GM19099 (cell line): ENCODE data around the gene SDC3.

Experiments used
- POLR2A ChIP-seq: IDR thresholded peaks from 3 replicates; pipeline ENCODE4 v1.6.1; 2011; ENCODE audit warnings: low read depth; ENCODE audit not compliant: insufficient read length; ENCODE audit errors: extremely low read depth

SDC3 gene

GRCh38 chr1:30930631-30931173 lies 22.1 kb upstream of the SDC3 start:
- TF ChIP-seq POLR2A = no peak

GRCh38 chr1:30929944-30930525 lies 21.5 kb upstream of the SDC3 start:
- no peak for TF ChIP-seq POLR2A

- no peak for TF ChIP-seq POLR2A
Measured at GRCh38 chr1:30929135-30929889, 20.8 kb upstream of the SDC3 start.

- TF ChIP-seq POLR2A = no peak
Measured at GRCh38 chr1:30928789-30929134, 20.2 kb upstream of the SDC3 start.

- TF ChIP-seq POLR2A = no peak
Measured at GRCh38 chr1:30928171-30928570, 19.6 kb upstream of the SDC3 start.

GRCh38 chr1:30927448-30927847 lies 18.9 kb upstream of the SDC3 start:
- TF ChIP-seq POLR2A = no peak

- TF ChIP-seq POLR2A = no peak
Measured at GRCh38 chr1:30923597-30923996, 15.0 kb upstream of the SDC3 start.

DNA sequence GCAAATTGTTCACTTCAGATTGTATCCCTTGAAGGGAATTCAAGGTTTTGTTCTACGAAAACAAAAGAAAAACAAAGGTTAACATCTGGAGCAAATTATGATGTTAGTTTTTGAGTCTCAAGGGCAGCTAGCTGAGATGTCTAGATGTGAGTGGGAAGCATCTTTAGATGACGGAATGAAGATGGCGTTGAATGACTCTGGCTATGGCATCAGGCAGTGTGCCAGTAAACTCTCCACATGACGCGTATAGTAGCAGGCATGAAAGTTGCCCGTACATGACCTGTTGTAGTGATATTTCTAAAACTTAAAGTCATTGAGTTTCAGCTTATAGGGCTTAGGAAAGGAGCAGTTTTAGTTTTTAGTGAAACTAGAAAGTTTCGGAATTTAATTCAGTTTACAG lies 12.3 kb upstream of the SDC3 start:
- no peak for TF ChIP-seq POLR2A

DNA sequence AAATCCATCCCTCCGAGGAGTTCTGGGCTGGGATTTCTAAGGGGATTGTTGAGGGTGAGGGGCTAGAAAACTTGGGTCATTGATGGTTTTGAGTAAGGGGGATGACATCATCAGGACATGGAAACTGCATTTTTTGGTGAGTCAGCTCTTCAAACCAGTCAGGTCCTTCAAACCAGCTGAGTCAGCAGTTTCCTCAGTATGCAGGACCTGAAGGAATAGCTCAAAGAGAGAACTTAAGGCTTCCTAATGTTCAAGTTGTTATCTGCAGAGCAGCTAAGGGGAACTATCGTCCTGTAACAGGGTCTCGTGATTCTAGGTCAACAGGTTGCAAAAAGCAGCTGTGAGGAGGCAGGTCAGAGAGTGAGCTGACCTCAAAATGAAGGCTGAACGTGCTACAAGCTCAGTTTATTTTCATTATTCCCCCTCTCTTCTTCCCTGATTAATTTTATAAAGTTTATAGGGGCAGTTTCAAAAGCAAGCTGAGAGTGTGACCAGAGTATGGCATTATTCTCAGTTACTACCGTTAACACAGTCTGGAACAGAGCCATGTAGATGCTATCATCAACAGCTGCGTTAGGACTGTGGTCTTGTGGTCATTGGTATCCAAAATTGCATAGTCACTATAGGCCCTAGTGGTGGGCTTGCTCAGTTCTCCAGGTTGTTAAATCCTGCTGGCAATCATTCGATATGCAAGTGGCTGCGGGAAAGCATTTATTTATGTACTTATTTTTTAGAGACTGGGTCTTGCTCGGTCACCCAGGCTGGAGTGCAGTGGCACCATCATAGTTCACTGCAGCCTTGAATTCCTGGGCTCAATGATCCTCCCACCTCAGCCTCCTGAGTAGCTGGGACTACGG lies 10.7 kb upstream of the SDC3 start:
- no peak for TF ChIP-seq POLR2A

- TF ChIP-seq POLR2A = no peak
Measured at GRCh38 chr1:30916296-30916695, 7.7 kb upstream of the SDC3 start.

GRCh38 chr1:30915491-30916230 lies 7.1 kb upstream of the SDC3 start:
- no peak for TF ChIP-seq POLR2A

DNA sequence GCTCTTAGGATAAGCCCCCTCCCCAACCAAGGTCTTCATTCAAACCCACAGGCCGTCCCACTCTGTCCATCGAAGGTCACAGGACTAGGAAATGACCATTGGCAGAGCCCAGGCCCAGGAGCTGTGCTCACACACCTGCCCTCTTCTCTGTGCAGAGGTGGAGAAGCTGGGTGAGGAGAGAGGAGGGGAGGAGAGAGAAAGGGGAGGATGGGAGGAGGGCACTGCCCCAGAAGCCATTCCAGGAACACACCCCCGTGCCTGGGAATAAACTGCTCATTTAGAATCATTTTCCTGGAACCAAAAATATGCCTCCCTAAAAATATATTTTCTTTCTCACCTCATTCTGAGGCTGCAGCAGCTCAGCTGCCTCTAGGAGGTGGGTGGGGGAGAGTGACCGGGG lies 6.4 kb upstream of the SDC3 start:
- no peak for TF ChIP-seq POLR2A

DNA sequence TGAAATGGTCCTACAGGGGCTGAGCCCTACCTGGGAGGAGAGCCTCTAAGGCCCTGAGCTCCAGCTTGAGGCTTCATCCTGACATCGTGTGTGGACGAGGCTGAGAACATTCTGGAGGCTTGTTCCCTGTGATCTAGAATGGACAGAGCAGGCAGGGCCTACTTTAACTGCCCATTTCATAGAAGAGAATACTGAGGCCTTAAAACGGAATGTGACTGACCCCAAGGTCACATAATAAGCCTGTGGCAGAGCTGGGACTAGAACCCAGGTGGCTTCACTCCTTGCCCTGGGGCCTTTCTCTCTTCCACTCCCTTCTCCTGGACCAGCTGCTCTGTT lies 6.0 kb upstream of the SDC3 start:
- TF ChIP-seq POLR2A = no peak

GRCh38 chr1:30912913-30913652 lies 4.5 kb upstream of the SDC3 start:
- no peak for TF ChIP-seq POLR2A
